Neural progenitor cell (in vitro differentiated cells): Measurements from ENCODE around the gene LRRC28. TPM values are rescaled to one million over a fixed set of nuclear protein-coding genes. Genes with fewer than 3 reads are reported as not detected.

Experiments used
- DNase-seq: peaks from one replicate; pipeline ENCODE4 v3.0.0-alpha.2; 2016; ENCODE audit warnings: low spot score
- H2AFZ ChIP-seq: fragments of 200-600 bp; sonication (generic); replicated peaks from 2 replicates; pipeline ENCODE4 v1.6.1; 2016; ENCODE audit warnings: antibody characterized with exemption
- H3F3A ChIP-seq: fragments of 200-600 bp; sonication (generic); 2 replicates; pipeline ENCODE4 v1.6.1; 2016; ENCODE audit warnings: antibody characterized with exemption, low read depth
- H3K27ac ChIP-seq: fragments of 200-600 bp; sonication (generic); 2 replicates; pipeline ENCODE4 v1.5.1; 2016; ENCODE audit warnings: mild to moderate bottlenecking
- H3K27me3 ChIP-seq: fragments of 200-600 bp; sonication (generic); 2 replicates; pipeline ENCODE4 v1.6.1; 2016; ENCODE audit warnings: mild to moderate bottlenecking, moderate library complexity
- H3K36me3 ChIP-seq: fragments of 200-600 bp; sonication (generic); 2 replicates; pipeline ENCODE4 v1.5.1; 2016
- H3K4me1 ChIP-seq: fragments of 200-600 bp; sonication (generic); 2 replicates; pipeline ENCODE4 v1.6.1; 2016; ENCODE audit warnings: mixed run types
- H3K4me2 ChIP-seq: fragments of 200-600 bp; sonication (generic); 2 replicates; pipeline ENCODE4 v1.6.1; 2016
- H3K4me3 ChIP-seq: fragments of 200-600 bp; sonication (generic); 2 replicates; pipeline ENCODE4 v1.5.1; 2016
- H3K79me2 ChIP-seq: fragments of 200-600 bp; sonication (generic); 2 replicates; pipeline ENCODE4 v1.6.1; 2016; ENCODE audit warnings: low read depth
- H3K9ac ChIP-seq: fragments of 200-600 bp; sonication (generic); 2 replicates; pipeline ENCODE4 v1.6.1; 2016
- H3K9me3 ChIP-seq: fragments of 200-600 bp; sonication (generic); 2 replicates; pipeline ENCODE4 v1.5.1; 2016; ENCODE audit warnings: low read depth
- H4K20me1 ChIP-seq: fragments of 200-600 bp; sonication (generic); 2 replicates; pipeline ENCODE4 v1.6.1; 2016; ENCODE audit warnings: low read depth
- H3K27ac Mint-ChIP-seq: 3 replicates; pipeline ENCODE4 v1.8.0; 2021; ENCODE audit warnings: mixed read lengths
- H3K27me3 Mint-ChIP-seq: 2 replicates; pipeline ENCODE4 v1.8.0; 2022; ENCODE audit warnings: low read depth, mild to moderate bottlenecking, inconsistent platforms, moderate library complexity, mixed read lengths; ENCODE audit not compliant: insufficient read depth
- H3K36me3 Mint-ChIP-seq: 3 replicates; pipeline ENCODE4 v1.8.0; 2021; ENCODE audit warnings: mixed read lengths
- H3K4me1 Mint-ChIP-seq: 3 replicates; pipeline ENCODE4 v1.8.0; 2021; ENCODE audit warnings: mixed read lengths
- H3K4me3 Mint-ChIP-seq: 3 replicates; pipeline ENCODE4 v1.8.0; 2021; ENCODE audit warnings: mild to moderate bottlenecking, moderate library complexity, mixed read lengths
- H3K9me3 Mint-ChIP-seq: 3 replicates; pipeline ENCODE4 v1.8.0; 2020; ENCODE audit warnings: mixed read lengths
- EZH2 ChIP-seq: fragments of 200-600 bp; sonication (generic); IDR thresholded peaks from 2 replicates; pipeline ENCODE4 v1.6.1; 2017; ENCODE audit warnings: antibody characterized with exemption, mild to moderate bottlenecking, moderate library complexity
- EZH2phosphoT487 ChIP-seq: fragments of 200-600 bp; sonication (generic); IDR thresholded peaks from 2 replicates; pipeline ENCODE4 v1.6.1; 2017; ENCODE audit warnings: antibody characterized with exemption
- total RNA-seq: library from RNA; depleted of rRNA; stranded (reverse); fragments of >200 nt; gene quantifications from 2 replicates; pipeline ENCODE4 v1.2.3, GENCODE V29; 2015; ENCODE audit warnings: low replicate concordance
- TF ChIP-seq, protein P1 (sequence below): fragments of 200-600 bp; sonication (generic); IDR thresholded peaks from 2 replicates; pipeline ENCODE4 v1.5.1; 2017; ENCODE audit warnings: antibody characterized with exemption, mild to moderate bottlenecking

Gene LRRC28
- total RNA-seq, 1 donor from 2014 or later: 34.5 TPM

- Mint-ChIP-seq H3K27ac (no peak overlapping the region), H3K27me3 (no peaks in the 10 kb centered on the region), H3K36me3 (peaks cover 7% of the 10 kb centered on the region), H3K4me1 (no peaks in the 10 kb centered on the region), H3K9me3 (peaks cover 11% of the 10 kb centered on the region), H3K4me3 (no peak overlapping the region)
- Histone ChIP-seq H3K4me2 (no peak overlapping the region), H3K36me3 (no peaks in the 10 kb centered on the region), H3K79me2 (no peaks in the 10 kb centered on the region), H3K27me3 (no peaks in the 10 kb centered on the region), H3K4me3 (no peak overlapping the region), H3K27ac (no peak overlapping the region), H3F3A (no peaks in the 10 kb centered on the region), H3K4me1 (no peaks in the 10 kb centered on the region), H3K9me3 (no peaks in the 10 kb centered on the region), H2AFZ (no peak overlapping the region), H3K9ac (no peak overlapping the region), H4K20me1 (no peaks in the 10 kb centered on the region)
- TF ChIP-seq, protein P1, sequence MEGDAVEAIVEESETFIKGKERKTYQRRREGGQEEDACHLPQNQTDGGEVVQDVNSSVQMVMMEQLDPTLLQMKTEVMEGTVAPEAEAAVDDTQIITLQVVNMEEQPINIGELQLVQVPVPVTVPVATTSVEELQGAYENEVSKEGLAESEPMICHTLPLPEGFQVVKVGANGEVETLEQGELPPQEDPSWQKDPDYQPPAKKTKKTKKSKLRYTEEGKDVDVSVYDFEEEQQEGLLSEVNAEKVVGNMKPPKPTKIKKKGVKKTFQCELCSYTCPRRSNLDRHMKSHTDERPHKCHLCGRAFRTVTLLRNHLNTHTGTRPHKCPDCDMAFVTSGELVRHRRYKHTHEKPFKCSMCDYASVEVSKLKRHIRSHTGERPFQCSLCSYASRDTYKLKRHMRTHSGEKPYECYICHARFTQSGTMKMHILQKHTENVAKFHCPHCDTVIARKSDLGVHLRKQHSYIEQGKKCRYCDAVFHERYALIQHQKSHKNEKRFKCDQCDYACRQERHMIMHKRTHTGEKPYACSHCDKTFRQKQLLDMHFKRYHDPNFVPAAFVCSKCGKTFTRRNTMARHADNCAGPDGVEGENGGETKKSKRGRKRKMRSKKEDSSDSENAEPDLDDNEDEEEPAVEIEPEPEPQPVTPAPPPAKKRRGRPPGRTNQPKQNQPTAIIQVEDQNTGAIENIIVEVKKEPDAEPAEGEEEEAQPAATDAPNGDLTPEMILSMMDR: no peak
- TF ChIP-seq EZH2: no peak
- TF ChIP-seq EZH2phosphoT487: no peak
- DNase-seq: no peak
These were observed 94.7 kb downstream of the LRRC28 start for GRCh38 chr15:99345832-99346462.

DNA sequence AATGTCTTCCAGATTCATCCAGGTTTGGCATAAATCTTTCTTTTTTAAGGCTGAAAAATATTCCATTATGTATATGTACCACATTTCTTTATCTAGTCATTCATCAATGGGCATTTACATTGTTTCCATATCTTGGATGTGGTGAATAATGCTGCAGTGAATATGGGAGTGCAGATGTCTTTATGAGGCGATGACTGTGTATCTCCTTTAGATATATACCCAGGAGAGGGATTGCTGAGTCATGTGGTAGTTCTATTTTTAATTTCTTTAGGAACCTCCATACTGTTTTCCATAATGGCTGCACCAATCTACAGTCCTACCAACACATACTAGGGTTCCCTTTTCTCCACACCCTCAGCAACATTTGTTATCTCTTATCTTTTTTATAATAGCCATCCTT, 96.3 kb downstream of the LRRC28 start:
- DNase-seq: no peak
- H3K27ac ChIP-seq: no peak overlapping the region
- TF ChIP-seq EZH2phosphoT487: no peak
- TF ChIP-seq, protein P1: no peak
- TF ChIP-seq EZH2: no peak
- no peaks in the 10 kb centered on the region for H3K9me3 ChIP-seq
- peaks cover 7% of the 10 kb centered on the region for H3K36me3 Mint-ChIP-seq
- H3K9me3 Mint-ChIP-seq: peaks cover 11% of the 10 kb centered on the region
- H3K4me3 Mint-ChIP-seq: no peak overlapping the region
- H3K4me3 ChIP-seq: no peak overlapping the region
- no peak overlapping the region for H3K9ac ChIP-seq
- no peak overlapping the region for H2AFZ ChIP-seq
- H3K36me3 ChIP-seq: no peaks in the 10 kb centered on the region
- no peak overlapping the region for H3K27ac Mint-ChIP-seq
- no peaks in the 10 kb centered on the region for H3F3A ChIP-seq
- H3K4me2 ChIP-seq: no peak overlapping the region
- no peaks in the 10 kb centered on the region for H3K4me1 ChIP-seq
- H4K20me1 ChIP-seq: no peaks in the 10 kb centered on the region
- no peaks in the 10 kb centered on the region for H3K79me2 ChIP-seq
- no peaks in the 10 kb centered on the region for H3K4me1 Mint-ChIP-seq
- no peaks in the 10 kb centered on the region for H3K27me3 Mint-ChIP-seq
- no peaks in the 10 kb centered on the region for H3K27me3 ChIP-seq

DNA sequence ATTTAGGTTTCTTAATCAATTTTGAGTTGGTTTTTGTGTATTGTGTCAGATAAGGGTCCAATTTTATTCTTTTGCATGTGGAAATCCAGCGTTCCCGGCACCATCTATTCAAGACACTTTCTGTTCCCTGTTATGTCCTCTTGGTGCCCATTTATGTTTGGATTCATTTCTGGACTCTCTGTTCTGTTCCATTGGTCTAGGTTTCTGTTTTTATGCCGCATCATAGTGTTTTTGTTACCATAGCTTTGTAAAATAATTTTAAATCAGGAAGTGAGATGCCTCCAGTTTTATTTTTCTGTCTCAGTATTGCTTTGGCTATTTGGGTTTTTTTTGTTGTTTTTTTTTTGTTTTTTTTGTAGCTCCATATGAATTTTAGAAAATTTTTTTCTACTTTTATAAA, 97.1 kb downstream of the LRRC28 start:
- Histone ChIP-seq H4K20me1 (no peaks in the 10 kb centered on the region), H3K4me1 (no peaks in the 10 kb centered on the region), H3F3A (no peaks in the 10 kb centered on the region), H3K36me3 (no peaks in the 10 kb centered on the region), H3K27ac (no peak overlapping the region), H3K4me2 (no peak overlapping the region), H3K79me2 (no peaks in the 10 kb centered on the region), H2AFZ (no peak overlapping the region), H3K27me3 (no peaks in the 10 kb centered on the region), H3K4me3 (no peak overlapping the region), H3K9me3 (no peaks in the 10 kb centered on the region), H3K9ac (no peak overlapping the region)
- Mint-ChIP-seq H3K4me3 (no peak overlapping the region), H3K27me3 (peaks cover 3% of the 10 kb centered on the region), H3K27ac (no peak overlapping the region), H3K36me3 (peaks cover 10% of the 10 kb centered on the region), H3K9me3 (peaks cover 11% of the 10 kb centered on the region), H3K4me1 (no peaks in the 10 kb centered on the region)
- DNase-seq: no peak
- TF ChIP-seq EZH2phosphoT487: no peak
- TF ChIP-seq EZH2: no peak
- TF ChIP-seq, protein P1: no peak
